HepG2 (cell line): ENCODE measurements around the gene NOC2L. TPM values are rescaled to one million over a fixed set of nuclear protein-coding genes. Genes with fewer than 3 reads are reported as not detected.

Experiments used
- ATAC-seq: fragments of 200-7000 bp; cut with Tn5 transposase; 3 replicates; pipeline ENCODE4 v1.9.1; 2020; ENCODE audit warnings: mild to moderate bottlenecking, moderate library complexity
- BruUV-seq: library from RNA; stranded (reverse); fragments of 400-500 nt; replicated peaks from 2 replicates; lab custom pipeline; 2021; lab: Mats Ljungman, UMichigan
- CTCF ChIA-PET: fragments of 300-600 bp; formaldehyde crosslinking; extraction: SDS; loops from one replicate; lab custom pipeline; 2021; ENCODE audit warnings: low total read pairs, inconsistent platforms, low intra/inter-chr PET ratio; lab: Yijun Ruan, JAX
- POLR2A ChIA-PET: fragments of 350-600 bp; sonication (Branson Sonifier 250); formaldehyde crosslinking; loops from one replicate; lab custom pipeline; 2020; ENCODE audit warnings: antibody characterized with exemption, inconsistent platforms; lab: Yijun Ruan, JAX
- DNase-seq: peaks from one replicate; pipeline ENCODE4 v3.0.0-alpha.2; 2015; ENCODE audit warnings: low spot score
- FAIRE-seq: peaks from 3 replicates; lab custom pipeline; 2011; peaks lifted over from hg19 to GRCh38; lab: Jason Lieb, UNC
- H2AFZ ChIP-seq: one replicate; pipeline ENCODE4 v1.6.1; 2011; ENCODE audit warnings: low read length, inconsistent platforms
- H3K27ac ChIP-seq: fragments of 300-600 bp; 3 replicates; pipeline ENCODE4 v1.8.0; 2011; ENCODE audit warnings: mixed run types, mild to moderate bottlenecking, mixed read lengths, low read length, inconsistent platforms; ENCODE audit not compliant: insufficient read depth; ENCODE audit errors: extremely low read length
- H3K27me3 ChIP-seq, 2 experiments: fragments of 200-600 bp in 1 of 2; 2 replicates in 1 of 2; 3 replicates in 1 of 2; pipeline versions ENCODE4 v1.6.0 to v1.8.0; 2011; ENCODE audit warnings: low read length in 2 of 2, mild to moderate bottlenecking in 2 of 2, moderate library complexity in 2 of 2, inconsistent platforms in 1 of 2; ENCODE audit not compliant: insufficient read depth in 2 of 2, control insufficient read depth in 1 of 2
- H3K36me3 ChIP-seq, 2 experiments: fragments of 200-600 bp in 1 of 2; replicated peaks in 1 of 2; 2 replicates in 1 of 2; 3 replicates in 1 of 2; pipeline versions ENCODE4 v1.5.1 to v1.8.0; 2011; ENCODE audit warnings: low read length in 2 of 2, inconsistent platforms in 1 of 2; ENCODE audit not compliant: insufficient read depth in 2 of 2, control insufficient read depth in 1 of 2
- H3K4me1 ChIP-seq: 2 replicates; pipeline ENCODE4 v1.5.1; 2012; ENCODE audit warnings: low read length, inconsistent platforms; ENCODE audit not compliant: insufficient read depth
- H3K4me2 ChIP-seq: 2 replicates; pipeline ENCODE4 v1.6.0; 2011; ENCODE audit warnings: low read depth, low read length, inconsistent platforms
- H3K4me3 ChIP-seq, 3 experiments: fragments of 200-600 bp in 1 of 3; sonication (generic), shearing (Covaris generic) in 1 of 3; replicated peaks in 1 of 3; 2 replicates each; pipeline ENCODE4 v1.5.1; 2011 to 2016; ENCODE audit warnings: low read length in 3 of 3, inconsistent platforms in 2 of 3, low read depth in 2 of 3, mild to moderate bottlenecking in 2 of 3, control low read depth in 1 of 3, mixed read lengths in 1 of 3; ENCODE audit not compliant: insufficient read depth in 1 of 3
- H3K79me2 ChIP-seq: one replicate; pipeline ENCODE4 v1.6.1; 2011; ENCODE audit warnings: low read length, inconsistent platforms; ENCODE audit not compliant: insufficient read depth
- H3K9ac ChIP-seq: 2 replicates; pipeline ENCODE4 v1.6.0; 2011; ENCODE audit warnings: mild to moderate bottlenecking, low read depth, low read length, inconsistent platforms; ENCODE audit not compliant: insufficient read depth
- H3K9me3 ChIP-seq: 2 replicates; pipeline ENCODE4 v1.5.1; 2012; ENCODE audit warnings: mild to moderate bottlenecking, low read length
- H4K20me1 ChIP-seq: 2 replicates; pipeline ENCODE4 v1.6.0; 2011; ENCODE audit warnings: inconsistent platforms, mild to moderate bottlenecking, low read length, moderate library complexity; ENCODE audit not compliant: insufficient read depth
- CREB1 ChIP-seq, 2 experiments: fragments of 450-650 bp in 1 of 2; IDR thresholded peaks; 2 replicates each; pipeline ENCODE4 v1.6.1; 2016 to 2017; ENCODE audit warnings: control low read depth in 1 of 2, mild to moderate bottlenecking in 1 of 2, missing compliant biosample characterization in 1 of 2, missing genetic modification characterization in 1 of 2
- JUND ChIP-seq: sonication (generic); formaldehyde crosslinking; IDR thresholded peaks from 2 replicates; pipeline ENCODE4 v1.8.0; 2022; ENCODE audit warnings: mild to moderate bottlenecking, missing genetic modification reagents
- LCORL ChIP-seq, 2 experiments: fragments of 450-650 bp in 1 of 2; sonication (generic) in 1 of 2; formaldehyde crosslinking in 1 of 2; IDR thresholded peaks; 2 replicates each; pipeline versions ENCODE4 v1.5.0 to v1.6.1; 2017 to 2020; ENCODE audit warnings: antibody characterized with exemption in 1 of 2, missing genetic modification reagents in 1 of 2
- POGZ ChIP-seq: sonication (generic); formaldehyde crosslinking; IDR thresholded peaks from 2 replicates; pipeline ENCODE4 v1.4.0; 2020; ENCODE audit warnings: mild to moderate bottlenecking, missing genetic modification reagents
- RBAK ChIP-seq: sonication (generic); formaldehyde crosslinking; IDR thresholded peaks from 2 replicates; pipeline ENCODE4 v1.5.1; 2020; ENCODE audit warnings: mild to moderate bottlenecking, missing genetic modification reagents
- THYN1 ChIP-seq: sonication (generic); formaldehyde crosslinking; IDR thresholded peaks from 2 replicates; pipeline ENCODE4 v1.8.1; 2023; ENCODE audit warnings: low read depth, mild to moderate bottlenecking, moderate library complexity, missing genetic modification reagents, borderline replicate concordance
- ZBTB43 ChIP-seq: sonication (generic); formaldehyde crosslinking; conservative IDR thresholded peaks from 2 replicates; pipeline ENCODE4 v1.4.0; 2020; ENCODE audit warnings: missing genetic modification reagents
- ZFP91 ChIP-seq: sonication (generic); formaldehyde crosslinking; IDR thresholded peaks from 2 replicates; pipeline ENCODE4 v1.9.0; 2022; ENCODE audit warnings: missing genetic modification reagents, mild to moderate bottlenecking, borderline replicate concordance
- ZHX1 ChIP-seq: sonication (generic); formaldehyde crosslinking; IDR thresholded peaks from 2 replicates; pipeline ENCODE4 v1.8.1; 2022; ENCODE audit warnings: low read depth, mild to moderate bottlenecking, missing genetic modification reagents
- ZNF253 ChIP-seq: sonication (generic); formaldehyde crosslinking; IDR thresholded peaks from 2 replicates; pipeline ENCODE4 v1.8.0; 2022; ENCODE audit warnings: mild to moderate bottlenecking, missing genetic modification reagents, borderline replicate concordance
- ZNF350 ChIP-seq: sonication (generic); formaldehyde crosslinking; IDR thresholded peaks from 2 replicates; pipeline ENCODE4 v1.4.0; 2020; ENCODE audit warnings: mild to moderate bottlenecking, low read depth, missing genetic modification reagents, borderline replicate concordance
- ZNF468 ChIP-seq: sonication (generic); formaldehyde crosslinking; IDR thresholded peaks from 2 replicates; pipeline ENCODE4 v1.8.0; 2022; ENCODE audit warnings: mild to moderate bottlenecking, moderate library complexity, missing genetic modification reagents
- ZNF710 ChIP-seq: sonication (generic); formaldehyde crosslinking; IDR thresholded peaks from 2 replicates; pipeline ENCODE4 v1.5.0; 2020; ENCODE audit warnings: mild to moderate bottlenecking, missing genetic modification reagents, borderline replicate concordance
- WGBS: methylation state at CpG from one replicate; pipeline ENCODE4 v1.1.6; 2017; ENCODE audit warnings: low lambda C conversion rate; 5-methylcytosine and 5-hydroxymethylcytosine counted together
- in situ Hi-C: cut with HindIII; loops from 2 replicates; pipeline ENCODE4 v1.10.0; 2017; ENCODE audit warnings: low pct_unique_long_range_greater_than_20kb; ENCODE audit not compliant: extremely low pct_ligation_motif_present
- intact Hi-C: fragments of 100-400 bp; cut with micrococcal nuclease; formaldehyde crosslinking; loops from one replicate; pipeline ENCODE4 v1.10.0; 2022; ENCODE audit not compliant: unreplicated experiment
- polyA plus RNA-seq, 8 experiments: library from polyadenylated mRNA; depleted of rRNA in 3 of 8; stranded (reverse) in 7 of 8; unstranded in 1 of 8; fragments of >200 nt; fragmentation: Illumina TruSeq in 4 of 8; extraction: Trizol in 4 of 8; gene quantifications; 2 replicates each; pipeline versions ENCODE4 v1.2.1 to v1.2.3, GENCODE V29; 2011 to 2016; ENCODE audit warnings: low read depth in 4 of 8, missing spikeins in 1 of 8, mixed read lengths in 1 of 8; ENCODE audit not compliant: insufficient read depth in 1 of 8
- total RNA-seq, 5 experiments: library from RNA; depleted of rRNA; stranded (reverse); fragments of >200 nt; fragmentation: Illumina TruSeq; extraction: Trizol; gene quantifications; 2 replicates each; pipeline ENCODE4 v1.2.3, GENCODE V29; 2016; ENCODE audit warnings: low read depth in 1 of 5

NOC2L gene
- total and polyA plus RNA-seq, 2 of the 13 experiments (the other 11 are each of a cell fraction or from before 2014, with no cell fraction given), result 32.0 to 103 TPM

GRCh38 chr1:1000357-1001056, 41.5 kb upstream of the NOC2L start:
- peak; percentile 55 for DNase-seq
- intact Hi-C loops (loop anchor here (10.0 kb wide), 1 partner anchor 234 kb away; the partner anchor contains the start of genes B3GALT6 and SDF4), in situ Hi-C loops (no loop called here)
- Histone ChIP-seq H3K4me2 (peak overlapping the region; percentile 92), H3K36me3 (no peaks in the 10 kb centered on the region), H2AFZ (no peak overlapping the region), H3K27ac (peak overlapping the region; percentile 97), H3K9ac (peak overlapping the region; percentile 97), H3K4me1 (peaks cover 63% of the 10 kb centered on the region), H4K20me1 (peaks cover 4% of the 10 kb centered on the region; the same call in 1 of the 2 replicates), H3K4me3 (peak overlapping the region; percentile 63 to 78 (median 78)), H3K27me3 (no peaks in the 10 kb centered on the region), H3K9me3 (no peaks in the 10 kb centered on the region), H3K79me2 (peaks cover 15% of the 10 kb centered on the region)
- 0% methylated on average over 11 of the region's 75 CpGs for WGBS
- POLR2A ChIA-PET, result interaction anchor here (0.7 to 3.2 kb wide), 9 partner anchors 13 to 231 kb away, joined by 3 to 13 read pairs (median 4); partner anchors contain the start of genes AGRN, ISG15 and PERM1
- peak; percentile 53 for ATAC-seq
- TSS peak; percentile 81 for BruUV-seq
- no peak for FAIRE-seq
- CTCF ChIA-PET, result interaction anchor here (1.9 kb wide), 1 partner anchor 16 kb away, joined by 5 read pairs; no protein-coding TSS in a partner anchor
- TF ChIP-seq ZNF350 (CRISPR knock-in tag) (peak; percentile 35; the same call in 1 of the 2 replicates), POGZ (peak; percentile 71), CREB1 (IDR thresholded peaks at IDR 0.05) (peak; percentile 100), CREB1 (CRISPR knock-in tag; IDR thresholded peaks at IDR 0.05) (peak; percentile 96), LCORL (IDR thresholded peaks at IDR 0.05) (no peak), LCORL (CRISPR knock-in tag; IDR thresholded peaks at IDR 0.05) (peak; percentile 64; the same call in 1 of the 2 replicates), ZNF253 (CRISPR knock-in tag) (peak; percentile 62; the same call in 1 of the 2 replicates), RBAK (no peak), THYN1 (CRISPR knock-in tag) (no peak), ZBTB43 (peak; percentile 34), ZNF468 (no peak), ZHX1 (CRISPR knock-in tag) (peak; percentile 100), ZFP91 (CRISPR knock-in tag) (peak; percentile 92), JUND (peak; percentile 98), ZNF710 (CRISPR knock-in tag) (no peak)
